A673 (cell line): ENCODE results near the gene SLC5A9. TPM values are rescaled to one million over a fixed set of nuclear protein-coding genes. Genes with fewer than 3 reads are reported as not detected.
"Not testable (repeated sequence)": the region's sequence is repeated elsewhere in the genome, so short reads cannot be mapped to it uniquely, and the experiment has no call there.

ENCODE experiments used
- BruUV-seq: library from RNA; stranded (reverse); fragments of 400-500 nt; replicated peaks from 2 replicates; lab custom pipeline; 2021; lab: Mats Ljungman, UMichigan
- CTCF ChIA-PET: fragments of 300-600 bp; sonication (Branson Sonifier 250); formaldehyde crosslinking; loops from one replicate; lab custom pipeline; 2022; ENCODE audit warnings: antibody characterized with exemption; lab: Charles Lee
- POLR2A ChIA-PET: fragments of 300-600 bp; sonication (Branson Sonifier 250); formaldehyde crosslinking; loops from one replicate; lab custom pipeline; 2022; ENCODE audit warnings: antibody characterized with exemption; ENCODE audit not compliant: low non-redundant PET; lab: Charles Lee
- DNase-seq: peaks from one replicate; pipeline ENCODE4 v3.0.0-alpha.2; 2015; ENCODE audit warnings: low spot score
- H3K27ac ChIP-seq: fragments of 200-600 bp; sonication (generic); 2 replicates; pipeline ENCODE4 v1.5.1; 2016; ENCODE audit warnings: mixed run types, low read depth, mild to moderate bottlenecking, mixed read lengths, antibody characterized with exemption, low read length; ENCODE audit not compliant: poor library complexity, severe bottlenecking
- H3K27me3 ChIP-seq: fragments of 200-600 bp; sonication (generic); replicated peaks from 2 replicates; pipeline ENCODE4 v1.6.1; 2017; ENCODE audit warnings: mixed run types, low read depth, mild to moderate bottlenecking, mixed read lengths, antibody characterized with exemption, low read length; ENCODE audit not compliant: insufficient read depth, poor library complexity
- H3K36me3 ChIP-seq: fragments of 200-600 bp; sonication (generic); 2 replicates; pipeline ENCODE4 v1.6.1; 2016; ENCODE audit warnings: mixed run types, mild to moderate bottlenecking, mixed read lengths, antibody characterized with exemption, low read length; ENCODE audit not compliant: insufficient read depth, poor library complexity, severe bottlenecking
- H3K4me1 ChIP-seq: fragments of 200-600 bp; sonication (generic); 2 replicates; pipeline ENCODE4 v1.6.1; 2017; ENCODE audit warnings: mixed run types, mild to moderate bottlenecking, mixed read lengths, antibody characterized with exemption, low read length; ENCODE audit not compliant: insufficient read depth, poor library complexity, severe bottlenecking
- H3K4me3 ChIP-seq: fragments of 200-600 bp; sonication (generic); 2 replicates; pipeline ENCODE4 v1.5.1; 2016; ENCODE audit warnings: low read depth, mixed run types, mild to moderate bottlenecking, mixed read lengths, low read length; ENCODE audit not compliant: poor library complexity, severe bottlenecking
- H3K9me3 ChIP-seq: fragments of 200-600 bp; sonication (generic); 2 replicates; pipeline ENCODE4 v1.6.1; 2016; ENCODE audit warnings: mixed run types, low read depth, mild to moderate bottlenecking, mixed read lengths, antibody characterized with exemption, low read length; ENCODE audit not compliant: poor library complexity, severe bottlenecking
- EZH2 ChIP-seq: fragments of 200-600 bp; sonication (generic); IDR thresholded peaks from 2 replicates; pipeline ENCODE4 v1.6.1; 2017; ENCODE audit warnings: borderline replicate concordance, low read depth, mild to moderate bottlenecking, mixed read lengths, antibody characterized with exemption, low read length; ENCODE audit not compliant: poor library complexity, severe bottlenecking
- intact Hi-C: fragments of 100-400 bp; cut with micrococcal nuclease; formaldehyde crosslinking; loops from one replicate; pipeline ENCODE4 v1.10.0; 2022; ENCODE audit not compliant: unreplicated experiment
- total RNA-seq: library from RNA; stranded (reverse); gene quantifications from 2 replicates; pipeline ENCODE4 v1.2.3, GENCODE V29; 2021
- TF ChIP-seq, protein P1 (sequence below): fragments of 300-800, 200-600 bp; sonication (generic); conservative IDR thresholded peaks from 2 replicates; pipeline ENCODE4 v1.5.1; 2017; ENCODE audit warnings: low read depth, mild to moderate bottlenecking, antibody characterized with exemption, low read length, moderate library complexity, mixed read lengths

Gene SLC5A9
- total RNA-seq, 1 experiment from 2014 or later: not detected

DNA sequence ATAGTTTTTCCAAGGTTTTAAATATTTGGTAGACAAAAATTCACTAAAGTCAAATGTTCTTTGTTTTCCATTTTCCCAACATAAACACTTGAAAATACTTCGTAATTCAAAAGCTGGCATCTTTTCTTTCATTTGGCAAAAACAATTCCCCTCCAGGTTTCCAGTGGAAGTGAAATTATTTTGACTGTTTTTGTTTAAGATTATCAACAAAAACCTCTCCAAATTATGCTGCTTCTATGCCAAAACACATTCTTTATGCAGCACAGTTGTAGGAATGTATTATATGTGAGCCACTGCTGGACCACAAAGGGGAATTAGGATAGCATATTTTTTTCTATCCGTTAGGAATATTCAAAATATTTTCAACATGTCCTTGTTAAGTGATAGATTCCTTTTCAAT is 44.1 kb downstream of the SLC5A9 start:
- Histone ChIP-seq H3K27me3 (no peaks in the 10 kb centered on the region), H3K36me3 (no peaks in the 10 kb centered on the region), H3K27ac (no peak overlapping the region), H3K4me1 (no peaks in the 10 kb centered on the region), H3K4me3 (no peak overlapping the region), H3K9me3 (no peaks in the 10 kb centered on the region)
- POLR2A ChIA-PET: no interaction called here
- no peak for TF ChIP-seq EZH2
- TF ChIP-seq, protein P1, sequence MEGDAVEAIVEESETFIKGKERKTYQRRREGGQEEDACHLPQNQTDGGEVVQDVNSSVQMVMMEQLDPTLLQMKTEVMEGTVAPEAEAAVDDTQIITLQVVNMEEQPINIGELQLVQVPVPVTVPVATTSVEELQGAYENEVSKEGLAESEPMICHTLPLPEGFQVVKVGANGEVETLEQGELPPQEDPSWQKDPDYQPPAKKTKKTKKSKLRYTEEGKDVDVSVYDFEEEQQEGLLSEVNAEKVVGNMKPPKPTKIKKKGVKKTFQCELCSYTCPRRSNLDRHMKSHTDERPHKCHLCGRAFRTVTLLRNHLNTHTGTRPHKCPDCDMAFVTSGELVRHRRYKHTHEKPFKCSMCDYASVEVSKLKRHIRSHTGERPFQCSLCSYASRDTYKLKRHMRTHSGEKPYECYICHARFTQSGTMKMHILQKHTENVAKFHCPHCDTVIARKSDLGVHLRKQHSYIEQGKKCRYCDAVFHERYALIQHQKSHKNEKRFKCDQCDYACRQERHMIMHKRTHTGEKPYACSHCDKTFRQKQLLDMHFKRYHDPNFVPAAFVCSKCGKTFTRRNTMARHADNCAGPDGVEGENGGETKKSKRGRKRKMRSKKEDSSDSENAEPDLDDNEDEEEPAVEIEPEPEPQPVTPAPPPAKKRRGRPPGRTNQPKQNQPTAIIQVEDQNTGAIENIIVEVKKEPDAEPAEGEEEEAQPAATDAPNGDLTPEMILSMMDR: no peak
- CTCF ChIA-PET: no interaction called here
- no TSS peak for BruUV-seq
- no peak for DNase-seq
- intact Hi-C loops: no loop called here

- CTCF ChIA-PET: not testable (repeated sequence)
Observed at GRCh38 chr1:48277437-48277836, 54.9 kb downstream of the SLC5A9 start.

DNA sequence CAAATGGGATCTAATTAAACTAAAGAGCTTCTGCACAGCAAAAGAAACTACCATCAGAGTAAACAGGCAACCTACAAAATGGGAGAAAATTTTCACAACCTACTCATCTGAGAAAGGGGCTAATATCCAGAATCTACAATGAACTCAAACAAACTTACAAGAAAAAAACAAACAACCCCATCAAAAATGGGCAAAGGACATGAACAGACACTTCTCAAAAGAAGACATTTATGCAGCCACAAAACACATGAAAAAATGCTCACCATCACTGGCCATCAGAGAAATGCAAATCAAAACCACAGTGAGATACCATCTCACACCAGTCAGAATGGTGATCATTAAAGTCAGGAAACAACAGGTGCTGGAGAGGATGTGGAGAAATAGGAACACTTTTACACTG is 59.8 kb downstream of the SLC5A9 start:
- DNase-seq, CTCF ChIA-PET, POLR2A ChIA-PET, H3K27me3 ChIP-seq, intact Hi-C loops, H3K36me3 ChIP-seq, H3K27ac ChIP-seq, H3K4me3 ChIP-seq, H3K9me3 ChIP-seq, BruUV-seq, H3K4me1 ChIP-seq: not testable (repeated sequence)

More at GRCh38 chr1:48277437-48277836, 54.9 kb downstream of the SLC5A9 start:
- H3K27me3 ChIP-seq, H3K36me3 ChIP-seq, intact Hi-C loops, POLR2A ChIA-PET, DNase-seq, H3K4me3 ChIP-seq, H3K4me1 ChIP-seq, H3K9me3 ChIP-seq, BruUV-seq, H3K27ac ChIP-seq: not testable (repeated sequence)

GRCh38 chr1:48284696-48285420 is 62.3 kb downstream of the SLC5A9 start:
- H3K36me3 ChIP-seq, DNase-seq, H3K27ac ChIP-seq, H3K4me1 ChIP-seq, POLR2A ChIA-PET, H3K4me3 ChIP-seq, intact Hi-C loops, H3K9me3 ChIP-seq, CTCF ChIA-PET, BruUV-seq, H3K27me3 ChIP-seq: not testable (repeated sequence)
